ENCODE results near the gene RELB. TPM values are rescaled to one million over a fixed set of nuclear protein-coding genes. Genes with fewer than 3 reads are reported as not detected.
A peak's percentile ranks its signal among the peaks of the same experiment; 100 is the strongest.

Gene RELB
- total RNA-seq, 1 donor from 2014 or later, result 4.0 TPM

DNA sequence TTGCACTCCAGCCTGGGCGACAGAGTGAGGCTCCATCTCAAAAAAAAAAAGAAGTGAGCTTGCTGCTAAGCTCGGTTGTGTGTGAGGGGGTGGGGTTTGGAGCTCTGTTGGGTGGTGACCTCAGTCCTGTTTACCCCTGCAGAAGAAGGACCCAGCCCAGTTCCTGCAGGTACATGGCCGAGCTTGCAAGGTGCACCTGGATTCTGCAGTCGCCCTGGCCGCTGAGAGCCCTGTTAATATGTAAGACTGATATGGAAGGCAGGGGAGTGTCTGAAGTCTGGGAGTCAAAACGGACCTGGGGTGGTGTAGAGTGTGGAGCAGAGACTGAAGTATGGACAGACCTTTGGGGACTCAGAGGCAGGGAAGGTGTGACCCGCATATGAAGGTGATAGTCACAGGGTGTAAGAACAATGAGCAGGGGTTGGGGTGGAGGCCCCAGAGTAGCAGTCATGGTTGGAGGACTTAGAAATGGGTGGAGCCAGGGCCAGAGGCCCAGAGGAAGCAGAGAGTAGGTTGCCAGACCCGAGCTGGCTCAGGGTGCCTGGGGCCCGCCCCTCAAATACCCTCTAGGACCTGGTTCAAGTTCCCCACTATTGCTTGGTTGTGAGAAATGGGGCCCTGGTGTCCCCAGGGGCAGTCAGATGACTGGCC lies 50.8 kb downstream of the RELB start:
- Histone ChIP-seq H3K27ac (replicated peaks) (no peak overlapping the region), H3K4me3 (no peak overlapping the region), H3K27me3 (ENCODE audit: low read depth) (no peaks in the 10 kb centered on the region), H3K4me1 (peaks cover 46% of the 10 kb centered on the region), H3K36me3 (peaks cover 50% of the 10 kb centered on the region), H3K9me3 (replicated peaks) (no peaks in the 10 kb centered on the region)
- intact Hi-C loops (cut with micrococcal nuclease), result no loop called here
- DNase-seq, result no peak
- TF ChIP-seq, protein P1, sequence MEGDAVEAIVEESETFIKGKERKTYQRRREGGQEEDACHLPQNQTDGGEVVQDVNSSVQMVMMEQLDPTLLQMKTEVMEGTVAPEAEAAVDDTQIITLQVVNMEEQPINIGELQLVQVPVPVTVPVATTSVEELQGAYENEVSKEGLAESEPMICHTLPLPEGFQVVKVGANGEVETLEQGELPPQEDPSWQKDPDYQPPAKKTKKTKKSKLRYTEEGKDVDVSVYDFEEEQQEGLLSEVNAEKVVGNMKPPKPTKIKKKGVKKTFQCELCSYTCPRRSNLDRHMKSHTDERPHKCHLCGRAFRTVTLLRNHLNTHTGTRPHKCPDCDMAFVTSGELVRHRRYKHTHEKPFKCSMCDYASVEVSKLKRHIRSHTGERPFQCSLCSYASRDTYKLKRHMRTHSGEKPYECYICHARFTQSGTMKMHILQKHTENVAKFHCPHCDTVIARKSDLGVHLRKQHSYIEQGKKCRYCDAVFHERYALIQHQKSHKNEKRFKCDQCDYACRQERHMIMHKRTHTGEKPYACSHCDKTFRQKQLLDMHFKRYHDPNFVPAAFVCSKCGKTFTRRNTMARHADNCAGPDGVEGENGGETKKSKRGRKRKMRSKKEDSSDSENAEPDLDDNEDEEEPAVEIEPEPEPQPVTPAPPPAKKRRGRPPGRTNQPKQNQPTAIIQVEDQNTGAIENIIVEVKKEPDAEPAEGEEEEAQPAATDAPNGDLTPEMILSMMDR (IDR thresholded peaks at IDR 0.05; ENCODE audit: borderline replicate concordance), result no peak

DNA sequence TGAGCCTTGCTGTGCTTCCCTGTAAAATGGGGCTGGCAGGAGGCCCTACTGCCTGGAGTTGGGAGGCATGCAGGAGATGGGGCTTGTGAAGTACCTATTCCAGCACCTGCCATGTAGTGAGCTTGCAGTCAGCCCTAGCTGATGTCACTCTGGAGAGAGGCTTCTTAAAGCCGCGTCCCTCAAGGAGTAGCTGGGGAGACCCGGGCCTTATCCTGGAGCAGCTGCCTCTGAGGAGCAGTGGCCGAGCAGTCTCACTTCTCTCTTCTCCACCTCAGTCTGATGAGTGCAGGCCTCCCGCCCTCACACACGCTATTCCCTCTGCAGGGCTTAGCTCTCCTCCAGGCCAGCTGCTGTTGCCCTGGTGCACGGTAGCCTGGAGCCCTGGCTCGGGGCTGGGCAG lies 55.6 kb downstream of the RELB start:
- Histone ChIP-seq H3K4me3 (no peak overlapping the region), H3K27ac (replicated peaks) (no peak overlapping the region), H3K27me3 (ENCODE audit: low read depth) (no peaks in the 10 kb centered on the region), H3K4me1 (peaks cover 11% of the 10 kb centered on the region), H3K36me3 (peaks cover 98% of the 10 kb centered on the region), H3K9me3 (replicated peaks) (no peaks in the 10 kb centered on the region)
- TF ChIP-seq, protein P1 (IDR thresholded peaks at IDR 0.05; ENCODE audit: borderline replicate concordance), result no peak
- no peak for DNase-seq
- intact Hi-C loops (cut with micrococcal nuclease), result no loop called here

DNA sequence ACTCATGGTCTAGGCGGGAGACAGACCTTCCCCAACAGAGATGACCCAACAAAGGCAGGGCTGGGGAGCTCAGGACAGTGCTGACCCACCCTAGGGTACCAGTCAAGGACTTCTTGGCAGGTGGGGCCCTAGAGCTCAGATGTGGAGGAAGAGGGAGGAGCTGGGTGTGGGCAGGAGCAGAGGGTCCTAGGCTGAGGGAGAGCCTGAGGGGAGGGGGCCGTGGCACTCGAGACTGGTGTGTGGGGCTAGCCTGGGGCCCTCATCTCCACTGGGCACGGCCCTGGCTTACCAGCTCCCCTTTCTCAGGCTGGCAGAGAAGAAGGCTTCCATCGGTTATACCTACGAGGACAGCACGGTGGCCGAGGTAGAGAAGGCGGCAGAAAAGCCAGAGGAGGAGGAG lies 56.2 kb downstream of the RELB start:
- Histone ChIP-seq H3K36me3 (peaks cover 100% of the 10 kb centered on the region), H3K27ac (replicated peaks) (no peak overlapping the region), H3K9me3 (replicated peaks) (no peaks in the 10 kb centered on the region), H3K27me3 (ENCODE audit: low read depth) (no peaks in the 10 kb centered on the region), H3K4me1 (peaks cover 5% of the 10 kb centered on the region), H3K4me3 (no peak overlapping the region)
- no peak for DNase-seq
- TF ChIP-seq, protein P1 (IDR thresholded peaks at IDR 0.05; ENCODE audit: borderline replicate concordance), result no peak
- intact Hi-C loops (cut with micrococcal nuclease), result no loop called here

DNA sequence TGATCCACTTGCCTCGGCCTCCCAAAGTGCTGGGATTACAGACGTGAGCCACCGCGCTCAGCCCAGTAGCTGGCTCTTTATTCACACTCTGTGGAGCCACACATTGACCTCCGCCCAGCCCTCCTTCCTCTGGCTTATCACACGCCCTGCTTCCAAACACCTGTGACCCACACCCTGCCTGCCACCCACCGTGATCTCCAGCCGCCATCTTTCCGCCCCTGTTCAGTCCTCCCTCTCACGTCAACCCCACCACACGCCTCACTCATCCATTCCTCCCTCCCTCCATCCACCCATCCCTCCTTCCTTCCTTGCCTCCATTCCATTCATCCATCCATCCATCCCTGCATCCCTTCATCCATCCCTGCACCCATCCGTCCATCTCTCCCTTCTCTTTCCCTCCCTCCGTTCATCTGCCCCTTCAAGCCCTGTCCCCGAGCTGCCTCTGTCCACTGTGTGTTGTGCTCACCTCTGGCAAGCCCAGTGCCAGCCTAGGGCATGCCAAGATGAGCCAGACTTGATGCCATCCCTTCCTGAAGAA lies 57.4 kb downstream of the RELB start:
- Histone ChIP-seq H3K27ac (replicated peaks) (no peak overlapping the region), H3K9me3 (replicated peaks) (no peaks in the 10 kb centered on the region), H3K4me1 (peaks cover 5% of the 10 kb centered on the region), H3K27me3 (ENCODE audit: low read depth) (no peaks in the 10 kb centered on the region), H3K4me3 (no peak overlapping the region), H3K36me3 (peaks cover 100% of the 10 kb centered on the region)
- no peak for DNase-seq
- intact Hi-C loops (cut with micrococcal nuclease), result no loop called here
- TF ChIP-seq, protein P1 (IDR thresholded peaks at IDR 0.05; ENCODE audit: borderline replicate concordance), result no peak

DNA sequence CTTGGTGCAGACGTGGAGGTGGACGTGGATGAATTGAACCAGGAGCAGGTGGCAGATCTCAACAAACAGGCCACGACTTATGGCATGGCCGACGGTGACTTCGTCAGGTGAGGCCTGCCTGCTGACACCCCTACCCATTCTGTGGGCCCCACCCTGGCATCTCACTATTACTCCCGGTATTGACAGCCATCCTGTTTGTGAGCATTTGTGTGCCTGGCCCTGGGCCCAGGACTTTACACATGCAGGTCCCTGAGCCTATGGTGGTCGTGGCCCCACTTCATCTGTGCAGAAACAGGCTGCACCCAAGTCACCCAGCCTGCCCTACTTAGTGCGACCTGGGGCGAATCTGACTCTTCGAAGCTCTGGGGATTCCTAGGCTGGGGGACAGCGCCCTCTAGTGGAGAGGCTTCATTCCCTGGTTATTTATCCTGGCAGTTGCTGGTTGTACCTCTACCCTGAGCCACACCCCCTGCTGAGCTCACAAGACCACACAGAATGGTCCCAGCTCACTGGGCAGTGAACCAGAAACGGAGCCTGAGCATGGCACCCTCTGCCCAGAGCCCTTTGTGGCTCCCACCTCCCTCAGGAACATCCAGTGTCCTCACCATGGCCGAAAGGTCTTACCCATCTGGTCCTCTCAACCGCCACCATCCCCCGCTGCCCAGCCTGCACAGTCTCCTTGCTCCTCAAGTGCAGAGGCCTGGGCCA lies 58.1 kb downstream of the RELB start:
- Histone ChIP-seq H3K9me3 (replicated peaks) (no peaks in the 10 kb centered on the region), H3K4me1 (no peaks in the 10 kb centered on the region), H3K27ac (replicated peaks) (no peak overlapping the region), H3K27me3 (ENCODE audit: low read depth) (no peaks in the 10 kb centered on the region), H3K4me3 (no peak overlapping the region), H3K36me3 (peaks cover 100% of the 10 kb centered on the region)
- TF ChIP-seq, protein P1 (IDR thresholded peaks at IDR 0.05; ENCODE audit: borderline replicate concordance), result peak; percentile 83
- DNase-seq, result peak; percentile 53
- intact Hi-C loops (cut with micrococcal nuclease), result no loop called here

Measured in left ventricle myocardium inferior (tissue), 1 donor.